Liver (tissue), 3 donors: Measurements from ENCODE around the gene RAD50.
A peak's percentile ranks its signal among the peaks of the same experiment; 100 is the strongest.

ENCODE experiments used
- EGR1 ChIP-seq, 2 donors: IDR thresholded peaks; 2 replicates each; pipeline ENCODE4 v1.6.1; 2016 to 2018; ENCODE audit warnings: antibody characterized with exemption in 2 of 2, low read depth in 2 of 2
- FOXA1 ChIP-seq: IDR thresholded peaks from 2 replicates; pipeline ENCODE4 v1.6.1; 2016; ENCODE audit warnings: antibody characterized with exemption
- FOXA2 ChIP-seq: IDR thresholded peaks from 2 replicates; pipeline ENCODE4 v1.6.1; 2016; ENCODE audit warnings: antibody characterized with exemption
- GABPA ChIP-seq, 2 donors: IDR thresholded peaks in 1 of 2; conservative IDR thresholded peaks in 1 of 2; 2 replicates each; pipeline ENCODE4 v1.6.1; 2016; ENCODE audit warnings: antibody characterized with exemption in 2 of 2, mild to moderate bottlenecking in 1 of 2, moderate library complexity in 1 of 2
- HNF4A ChIP-seq, 2 donors: conservative IDR thresholded peaks; 2 replicates each; pipeline ENCODE4 v1.6.1; 2016; ENCODE audit warnings: antibody characterized with exemption in 2 of 2, mild to moderate bottlenecking in 2 of 2
- RAD21 ChIP-seq, 2 donors: IDR thresholded peaks; 2 replicates each; pipeline ENCODE4 v1.6.1; 2016; ENCODE audit warnings: antibody characterized with exemption in 2 of 2, mild to moderate bottlenecking in 2 of 2
- RXRA ChIP-seq, 2 donors: IDR thresholded peaks; 2 replicates each; pipeline ENCODE4 v1.6.1; 2017 to 2018; ENCODE audit warnings: antibody characterized with exemption in 2 of 2, mild to moderate bottlenecking in 1 of 2
- SP1 ChIP-seq: IDR thresholded peaks from 2 replicates; pipeline ENCODE4 v1.6.1; 2018; ENCODE audit warnings: antibody characterized with exemption, mild to moderate bottlenecking
- TAF1 ChIP-seq: conservative IDR thresholded peaks from 2 replicates; pipeline ENCODE4 v1.6.1; 2016; ENCODE audit warnings: antibody characterized with exemption, mild to moderate bottlenecking
- YY1 ChIP-seq: IDR thresholded peaks from 2 replicates; pipeline ENCODE4 v1.6.1; 2016; ENCODE audit warnings: antibody characterized with exemption, mild to moderate bottlenecking
- TF ChIP-seq, protein P1 (sequence below): fragments of 150-350 bp; IDR thresholded peaks from 2 replicates; pipeline ENCODE4 v1.5.1; 2017; ENCODE audit warnings: improper control_type of control experiment, low read depth, low read length; ENCODE audit not compliant: missing input control
- TF ChIP-seq, protein P2 (sequence below): IDR thresholded peaks from 2 replicates; pipeline ENCODE4 v1.6.1; 2016; ENCODE audit warnings: antibody characterized with exemption, mild to moderate bottlenecking
- TF ChIP-seq, protein P3 (sequence below): IDR thresholded peaks from 2 replicates; pipeline ENCODE4 v1.6.1; 2016; ENCODE audit warnings: antibody characterized with exemption
- TF ChIP-seq, protein P4 (sequence below): IDR thresholded peaks from 2 replicates; pipeline ENCODE4 v1.6.1; 2016; ENCODE audit warnings: antibody characterized with exemption
- donor health status: healthy.
- donor health status: healthy.

DNA sequence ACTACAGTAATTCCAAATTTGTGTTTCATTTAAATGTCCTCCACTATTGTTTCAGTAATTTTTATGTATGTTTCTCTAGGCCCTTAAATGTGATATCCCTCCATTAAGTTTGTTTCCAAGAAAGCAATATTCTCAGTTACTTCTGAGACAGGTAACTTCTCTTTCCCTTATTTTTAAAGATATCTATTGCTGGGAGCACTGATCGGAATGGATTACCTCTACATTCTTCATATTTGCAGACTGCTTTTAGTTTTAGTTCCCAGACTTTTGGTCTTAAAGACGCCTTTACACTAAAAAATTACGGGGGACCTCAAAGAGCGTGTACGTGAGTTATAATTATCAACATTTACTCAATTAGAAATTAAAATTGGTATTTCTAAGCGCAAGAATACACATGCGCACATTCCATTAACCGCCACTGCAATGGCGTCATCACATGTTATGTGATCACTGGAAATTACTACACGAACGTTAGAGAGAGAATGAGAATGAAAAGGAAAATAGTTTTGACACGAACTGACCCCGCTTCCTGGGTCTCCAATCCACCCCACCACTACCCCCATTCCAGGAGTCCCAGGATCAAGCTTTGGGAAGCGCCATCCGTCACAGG, 519 bp upstream of the RAD50 start:
- no peak for TF ChIP-seq FOXA1
- TF ChIP-seq, protein P1, sequence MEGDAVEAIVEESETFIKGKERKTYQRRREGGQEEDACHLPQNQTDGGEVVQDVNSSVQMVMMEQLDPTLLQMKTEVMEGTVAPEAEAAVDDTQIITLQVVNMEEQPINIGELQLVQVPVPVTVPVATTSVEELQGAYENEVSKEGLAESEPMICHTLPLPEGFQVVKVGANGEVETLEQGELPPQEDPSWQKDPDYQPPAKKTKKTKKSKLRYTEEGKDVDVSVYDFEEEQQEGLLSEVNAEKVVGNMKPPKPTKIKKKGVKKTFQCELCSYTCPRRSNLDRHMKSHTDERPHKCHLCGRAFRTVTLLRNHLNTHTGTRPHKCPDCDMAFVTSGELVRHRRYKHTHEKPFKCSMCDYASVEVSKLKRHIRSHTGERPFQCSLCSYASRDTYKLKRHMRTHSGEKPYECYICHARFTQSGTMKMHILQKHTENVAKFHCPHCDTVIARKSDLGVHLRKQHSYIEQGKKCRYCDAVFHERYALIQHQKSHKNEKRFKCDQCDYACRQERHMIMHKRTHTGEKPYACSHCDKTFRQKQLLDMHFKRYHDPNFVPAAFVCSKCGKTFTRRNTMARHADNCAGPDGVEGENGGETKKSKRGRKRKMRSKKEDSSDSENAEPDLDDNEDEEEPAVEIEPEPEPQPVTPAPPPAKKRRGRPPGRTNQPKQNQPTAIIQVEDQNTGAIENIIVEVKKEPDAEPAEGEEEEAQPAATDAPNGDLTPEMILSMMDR: no peak
- TF ChIP-seq, protein P2, sequence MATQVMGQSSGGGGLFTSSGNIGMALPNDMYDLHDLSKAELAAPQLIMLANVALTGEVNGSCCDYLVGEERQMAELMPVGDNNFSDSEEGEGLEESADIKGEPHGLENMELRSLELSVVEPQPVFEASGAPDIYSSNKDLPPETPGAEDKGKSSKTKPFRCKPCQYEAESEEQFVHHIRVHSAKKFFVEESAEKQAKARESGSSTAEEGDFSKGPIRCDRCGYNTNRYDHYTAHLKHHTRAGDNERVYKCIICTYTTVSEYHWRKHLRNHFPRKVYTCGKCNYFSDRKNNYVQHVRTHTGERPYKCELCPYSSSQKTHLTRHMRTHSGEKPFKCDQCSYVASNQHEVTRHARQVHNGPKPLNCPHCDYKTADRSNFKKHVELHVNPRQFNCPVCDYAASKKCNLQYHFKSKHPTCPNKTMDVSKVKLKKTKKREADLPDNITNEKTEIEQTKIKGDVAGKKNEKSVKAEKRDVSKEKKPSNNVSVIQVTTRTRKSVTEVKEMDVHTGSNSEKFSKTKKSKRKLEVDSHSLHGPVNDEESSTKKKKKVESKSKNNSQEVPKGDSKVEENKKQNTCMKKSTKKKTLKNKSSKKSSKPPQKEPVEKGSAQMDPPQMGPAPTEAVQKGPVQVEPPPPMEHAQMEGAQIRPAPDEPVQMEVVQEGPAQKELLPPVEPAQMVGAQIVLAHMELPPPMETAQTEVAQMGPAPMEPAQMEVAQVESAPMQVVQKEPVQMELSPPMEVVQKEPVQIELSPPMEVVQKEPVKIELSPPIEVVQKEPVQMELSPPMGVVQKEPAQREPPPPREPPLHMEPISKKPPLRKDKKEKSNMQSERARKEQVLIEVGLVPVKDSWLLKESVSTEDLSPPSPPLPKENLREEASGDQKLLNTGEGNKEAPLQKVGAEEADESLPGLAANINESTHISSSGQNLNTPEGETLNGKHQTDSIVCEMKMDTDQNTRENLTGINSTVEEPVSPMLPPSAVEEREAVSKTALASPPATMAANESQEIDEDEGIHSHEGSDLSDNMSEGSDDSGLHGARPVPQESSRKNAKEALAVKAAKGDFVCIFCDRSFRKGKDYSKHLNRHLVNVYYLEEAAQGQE: no peak
- no peak for TF ChIP-seq EGR1 (IDR thresholded peaks at IDR 0.05; ENCODE audit: low read depth in 2 of 2)
- TF ChIP-seq GABPA (IDR thresholded peaks at IDR 0.05 in 1 of 2, conservative IDR thresholded peaks at IDR 0.05 in 1 of 2): no peak
- TF ChIP-seq YY1: no peak
- TF ChIP-seq, protein P3, sequence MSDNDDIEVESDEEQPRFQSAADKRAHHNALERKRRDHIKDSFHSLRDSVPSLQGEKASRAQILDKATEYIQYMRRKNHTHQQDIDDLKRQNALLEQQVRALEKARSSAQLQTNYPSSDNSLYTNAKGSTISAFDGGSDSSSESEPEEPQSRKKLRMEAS: no peak
- TF ChIP-seq FOXA2: no peak
- TF ChIP-seq RAD21 (IDR thresholded peaks at IDR 0.05): no peak
- TF ChIP-seq RXRA (IDR thresholded peaks at IDR 0.05): no peak
- no peak for TF ChIP-seq HNF4A (conservative IDR thresholded peaks at IDR 0.05)
- TF ChIP-seq, protein P4, sequence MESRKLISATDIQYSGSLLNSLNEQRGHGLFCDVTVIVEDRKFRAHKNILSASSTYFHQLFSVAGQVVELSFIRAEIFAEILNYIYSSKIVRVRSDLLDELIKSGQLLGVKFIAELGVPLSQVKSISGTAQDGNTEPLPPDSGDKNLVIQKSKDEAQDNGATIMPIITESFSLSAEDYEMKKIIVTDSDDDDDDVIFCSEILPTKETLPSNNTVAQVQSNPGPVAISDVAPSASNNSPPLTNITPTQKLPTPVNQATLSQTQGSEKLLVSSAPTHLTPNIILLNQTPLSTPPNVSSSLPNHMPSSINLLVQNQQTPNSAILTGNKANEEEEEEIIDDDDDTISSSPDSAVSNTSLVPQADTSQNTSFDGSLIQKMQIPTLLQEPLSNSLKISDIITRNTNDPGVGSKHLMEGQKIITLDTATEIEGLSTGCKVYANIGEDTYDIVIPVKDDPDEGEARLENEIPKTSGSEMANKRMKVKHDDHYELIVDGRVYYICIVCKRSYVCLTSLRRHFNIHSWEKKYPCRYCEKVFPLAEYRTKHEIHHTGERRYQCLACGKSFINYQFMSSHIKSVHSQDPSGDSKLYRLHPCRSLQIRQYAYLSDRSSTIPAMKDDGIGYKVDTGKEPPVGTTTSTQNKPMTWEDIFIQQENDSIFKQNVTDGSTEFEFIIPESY: no peak
- peak; percentile 17 for TF ChIP-seq TAF1
- TF ChIP-seq SP1: no peak
